Gastroesophageal sphincter (tissue), 3 donors: ENCODE measurements around the gene ZAR1.

Experiments
- CTCF ChIP-seq, 4 experiments: fragments of 200-600 bp in 2 of 4; fragments of 450-650 bp in 2 of 4; sonication (generic) in 1 of 4; IDR thresholded peaks; one replicate each; pipeline ENCODE4 v1.5.1; 2017 to 2019; ENCODE audit warnings: antibody characterized with exemption in 4 of 4, mild to moderate bottlenecking in 2 of 4, moderate library complexity in 2 of 4
- EP300 ChIP-seq: sonication (generic); formaldehyde crosslinking; IDR thresholded peaks from one replicate; pipeline ENCODE4 v1.6.1; 2017; ENCODE audit warnings: antibody characterized with exemption, mild to moderate bottlenecking
- POLR2AphosphoS5 ChIP-seq: sonication (generic); formaldehyde crosslinking; IDR thresholded peaks from one replicate; pipeline ENCODE4 v1.6.1; 2017; ENCODE audit warnings: antibody characterized with exemption

- no peak for TF ChIP-seq POLR2AphosphoS5
- TF ChIP-seq CTCF (IDR thresholded peaks at IDR 0.05) = no peak
- TF ChIP-seq EP300 = no peak
Measured at GRCh38 chr4:48454591-48454990, 35.5 kb upstream of the ZAR1 start.
